Ovary (tissue), 1 donor: ENCODE data around the gene CLCN6.

Experiments used
- EP300 ChIP-seq: sonication (generic); formaldehyde crosslinking; IDR thresholded peaks from one replicate; pipeline ENCODE4 v1.6.1; 2017; ENCODE audit warnings: antibody characterized with exemption
- POLR2A ChIP-seq: fragments of 450-650 bp; IDR thresholded peaks from one replicate; pipeline ENCODE4 v1.6.1; 2017; ENCODE audit warnings: antibody characterized with exemption, mild to moderate bottlenecking, moderate library complexity

DNA sequence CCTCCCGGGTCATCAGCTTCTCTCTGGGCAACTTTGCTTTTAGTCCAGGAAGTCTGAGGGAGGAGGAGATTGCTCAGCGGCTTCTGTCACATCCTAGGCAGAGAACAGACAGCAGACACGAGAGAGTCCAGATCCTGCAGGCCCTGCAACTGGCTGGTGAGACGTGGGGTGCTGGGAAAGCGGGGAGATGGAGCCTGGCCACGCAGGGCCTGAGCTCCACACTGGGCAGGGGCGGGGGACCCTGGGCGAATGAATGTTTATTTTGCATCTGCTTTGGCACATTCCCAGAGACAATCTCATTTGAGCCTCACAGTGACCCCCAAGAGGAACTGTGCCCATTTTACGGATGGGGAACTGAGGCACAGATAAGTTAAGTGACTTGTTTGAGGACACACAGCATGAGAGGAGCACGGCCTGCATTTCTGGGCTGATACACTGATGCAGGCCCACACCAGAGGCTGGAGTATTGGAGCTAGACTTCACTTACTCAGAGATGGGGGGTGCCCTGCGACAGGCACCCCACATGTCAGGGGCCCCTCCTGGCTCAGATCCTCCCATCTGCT lies 34.4 kb upstream of the CLCN6 start:
- no peak for TF ChIP-seq POLR2A
- no peak for TF ChIP-seq EP300
